B cell (primary cell): ENCODE results near the gene ALS2CL. TPM values are rescaled to one million over a fixed set of nuclear protein-coding genes. Genes with fewer than 3 reads are reported as not detected.

Experiments used
- ATAC-seq: fragments of 200-7000 bp; cut with Tn5 transposase; one replicate; pipeline ENCODE4 v1.10.0; 2021; ENCODE audit warnings: low read depth, mild to moderate bottlenecking, moderate number of reproducible peaks, moderate library complexity
- CTCF ChIA-PET: fragments of 350-600 bp; sonication (Branson Sonifier 250); formaldehyde crosslinking; loops from one replicate; lab custom pipeline; 2021; ENCODE audit warnings: antibody characterized with exemption, inconsistent platforms; lab: Charles Lee
- POLR2A ChIA-PET: fragments of 350-600 bp; sonication (Branson Sonifier 250); formaldehyde crosslinking; loops from one replicate; lab custom pipeline; 2021; ENCODE audit warnings: antibody characterized with exemption; lab: Charles Lee
- DNase-seq: peaks from one replicate; pipeline ENCODE4 v3.0.0; 2013
- H2AFZ ChIP-seq: 2 replicates; pipeline ENCODE4 v1.6.1; 2012; ENCODE audit warnings: mild to moderate bottlenecking, low read depth, low read length; ENCODE audit not compliant: insufficient read depth, poor library complexity, severe bottlenecking
- H3K27ac ChIP-seq, 2 donors: 1 replicate in 1 of 2; 2 replicates in 1 of 2; pipeline ENCODE4 v1.5.1; 2012 to 2013; ENCODE audit warnings: low read length in 2 of 2, mild to moderate bottlenecking in 2 of 2, moderate library complexity in 1 of 2
- H3K27me3 ChIP-seq, 4 experiments: fragments of 200-600 bp in 1 of 4; sonication (generic) in 1 of 4; replicated peaks in 1 of 4; 1 replicate in 2 of 4; 2 replicates in 2 of 4; pipeline versions ENCODE4 v1.6.1 to v1.7.0; 2013 to 2016; ENCODE audit warnings: low read length in 3 of 4, mild to moderate bottlenecking in 2 of 4, mixed read lengths in 1 of 4, moderate library complexity in 1 of 4; ENCODE audit not compliant: insufficient read depth in 4 of 4, control insufficient read depth in 3 of 4; ENCODE audit errors: control extremely low read depth in 1 of 4
- H3K36me3 ChIP-seq, 2 experiments: replicated peaks in 1 of 2; 1 replicate in 1 of 2; 2 replicates in 1 of 2; pipeline versions ENCODE4 v1.6.1 to v1.7.1; 2013; ENCODE audit warnings: low read length in 1 of 2; ENCODE audit not compliant: insufficient read depth in 2 of 2, control insufficient read depth in 1 of 2; ENCODE audit errors: control extremely low read depth in 1 of 2, extremely low read depth in 1 of 2
- H3K4me1 ChIP-seq, 2 donors: fragments of 200-600 bp in 1 of 2; sonication (generic) in 1 of 2; 1 replicate in 1 of 2; 2 replicates in 1 of 2; pipeline versions ENCODE4 v1.5.1 to v1.6.1; 2013 to 2017; ENCODE audit warnings: low read length in 2 of 2; ENCODE audit not compliant: control insufficient read depth in 2 of 2, insufficient read depth in 2 of 2
- H3K4me2 ChIP-seq: replicated peaks from 2 replicates; pipeline ENCODE3; 2012; ENCODE audit warnings: mild to moderate bottlenecking, low read depth, low read length; ENCODE audit not compliant: poor library complexity, severe bottlenecking
- H3K4me3 ChIP-seq, 5 experiments: fragments of 200-600 bp in 1 of 5; sonication (generic) in 1 of 5; 1 replicate in 3 of 5; 2 replicates in 2 of 5; pipeline versions ENCODE4 v1.5.1 to v1.7.0; 2011 to 2016; ENCODE audit warnings: low read length in 4 of 5, mild to moderate bottlenecking in 4 of 5, low read depth in 2 of 5, control low read depth in 1 of 5, moderate library complexity in 1 of 5; ENCODE audit not compliant: insufficient read depth in 1 of 5; ENCODE audit errors: control extremely low read depth in 1 of 5, extremely low read depth in 1 of 5
- H3K79me2 ChIP-seq: fragments of 200-600 bp; sonication (generic); one replicate; pipeline ENCODE4 v1.6.0; 2016; ENCODE audit warnings: low read length; ENCODE audit not compliant: control insufficient read depth, insufficient read depth
- H3K9ac ChIP-seq: fragments of 200-600 bp; sonication (generic); 2 replicates; pipeline ENCODE4 v1.6.1; 2017; ENCODE audit warnings: mild to moderate bottlenecking, low read length, moderate library complexity
- H3K9me3 ChIP-seq, 3 donors: one replicate each; pipeline versions ENCODE4 v1.6.1 to v1.7.1; 2013; ENCODE audit warnings: low read length in 2 of 3; ENCODE audit not compliant: control insufficient read depth in 2 of 3, insufficient read depth in 1 of 3; ENCODE audit errors: control extremely low read depth in 1 of 3
- H4K20me1 ChIP-seq: 2 replicates; pipeline ENCODE4 v1.6.0; 2012; ENCODE audit warnings: mild to moderate bottlenecking, low read length; ENCODE audit not compliant: insufficient read depth, control insufficient read depth, poor library complexity, severe bottlenecking
- H3K27ac Mint-ChIP-seq: one replicate; pipeline ENCODE4 v1.8.0; 2021; ENCODE audit warnings: mixed read lengths
- H3K27me3 Mint-ChIP-seq: one replicate; pipeline ENCODE4 v1.8.0; 2021; ENCODE audit warnings: mixed read lengths
- H3K4me1 Mint-ChIP-seq: one replicate; pipeline ENCODE4 v1.8.0; 2021; ENCODE audit warnings: mixed read lengths
- H3K4me3 Mint-ChIP-seq: one replicate; pipeline ENCODE4 v1.8.0; 2021; ENCODE audit warnings: mixed read lengths
- H3K9me3 Mint-ChIP-seq: one replicate; pipeline ENCODE4 v1.8.0; 2022; ENCODE audit warnings: mixed read lengths; ENCODE audit not compliant: insufficient read depth
- CTCF ChIP-seq: fragments of 200-600 bp; IDR thresholded peaks from one replicate; pipeline ENCODE4 v1.8.0; 2022; ENCODE audit warnings: antibody characterized with exemption, mild to moderate bottlenecking
- EZH2 ChIP-seq: IDR thresholded peaks from 2 replicates; pipeline ENCODE4 v1.6.1; 2012; ENCODE audit warnings: borderline replicate concordance, low read depth, mild to moderate bottlenecking, moderate library complexity, low read length; ENCODE audit not compliant: insufficient read depth, poor library complexity, severe bottlenecking
- WGBS: methylation state at CpG from one replicate; pipeline ENCODE4 v1.1.5; 2013; ENCODE audit warnings: missing lambda C conversion rate; ENCODE audit not compliant: insufficient coverage; 5-methylcytosine and 5-hydroxymethylcytosine counted together
- intact Hi-C: fragments of 100-400 bp; cut with micrococcal nuclease; formaldehyde crosslinking; loops from one replicate; pipeline ENCODE4 v1.10.0; 2022
- polyA plus RNA-seq: library from polyadenylated mRNA; depleted of rRNA; stranded (reverse); fragments of >200 nt; gene quantifications from 2 replicates; pipeline ENCODE4 v1.2.3, GENCODE V29; 2012
- total RNA-seq, 2 donors: library from RNA; stranded (reverse); fragments of 120-200 nt in 1 of 2; gene quantifications; 1 replicate in 1 of 2; 2 replicates in 1 of 2; pipeline versions ENCODE4 v1.2.3 to v1.2.4, GENCODE V29; 2013 to 2022

ALS2CL gene
- total and polyA plus RNA-seq, 2 donors (not counting 1 experiment from before 2014, with no cell fraction given): 0.22 to 0.30 TPM

- ATAC-seq: no peak
These were observed 12.1 kb downstream of the ALS2CL start for GRCh38 chr3:46681387-46681786.

DNA sequence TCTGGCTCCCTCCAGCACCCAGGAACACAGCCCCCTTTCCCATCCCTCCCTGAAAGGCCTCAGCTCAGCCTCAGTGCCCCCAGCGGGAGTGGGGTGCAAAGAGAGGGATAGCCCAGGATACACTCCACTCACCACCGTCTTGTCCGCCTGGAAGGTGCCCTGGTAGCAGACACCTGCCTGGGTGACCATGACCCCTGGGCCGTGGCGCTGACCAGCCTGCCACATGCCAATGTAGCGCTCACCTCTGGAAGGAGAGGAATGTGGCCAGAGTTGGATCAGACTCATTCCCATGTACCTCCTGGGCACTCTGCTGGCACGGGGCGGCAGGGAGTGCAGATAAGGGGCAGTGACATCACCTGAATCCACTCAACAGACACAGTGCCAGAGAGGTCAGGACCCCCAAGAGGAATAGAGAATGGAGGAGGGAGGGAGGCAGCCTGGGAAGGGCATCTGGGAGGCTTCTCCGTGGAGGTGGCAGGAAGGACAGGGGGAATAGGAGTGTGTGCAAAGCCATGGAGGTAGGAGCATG, 13.1 kb downstream of the ALS2CL start:
- H3K27ac Mint-ChIP-seq: no peak overlapping the region
- H3K4me3 Mint-ChIP-seq: no peak overlapping the region
- H3K4me1 Mint-ChIP-seq: no peaks in the 10 kb centered on the region
- WGBS: 87% methylated on average over 5 of the region's 9 CpGs
- ChIA-PET CTCF (no interaction called here), POLR2A (no interaction called here)
- no peaks in the 10 kb centered on the region for H3K9me3 Mint-ChIP-seq
- Histone ChIP-seq H3K4me2 (no peak overlapping the region), H3K36me3 (no peaks in the 10 kb centered on the region), H3K79me2 (no peaks in the 10 kb centered on the region), H3K9me3 (peaks cover 0 to 5% (median 0%) of the 10 kb centered on the region in 3 donors), H3K4me3 (no peak overlapping the region), H3K27me3 (no peaks in the 10 kb centered on the region), H4K20me1 (no peaks in the 10 kb centered on the region), H3K27ac (no peak overlapping the region), H2AFZ (no peak overlapping the region), H3K9ac (no peak overlapping the region), H3K4me1 (no peaks in the 10 kb centered on the region)
- no peak for TF ChIP-seq CTCF
- no peak for TF ChIP-seq EZH2
- intact Hi-C loops: no loop called here
- no peak for DNase-seq
- H3K27me3 Mint-ChIP-seq: peaks cover 3% of the 10 kb centered on the region
- no peak for ATAC-seq

More at GRCh38 chr3:46681387-46681786, 12.1 kb downstream of the ALS2CL start:
- peaks cover 0 to 5% (median 0%) of the 10 kb centered on the region in 3 donors for H3K9me3 ChIP-seq
- no peak overlapping the region for H3K27ac ChIP-seq
- CTCF ChIA-PET: no interaction called here
- no peak overlapping the region for H3K9ac ChIP-seq
- no peaks in the 10 kb centered on the region for H3K4me1 ChIP-seq
- WGBS: 86% methylated on average over 8 of the region's 10 CpGs
- H3K4me1 Mint-ChIP-seq: no peaks in the 10 kb centered on the region
- no peaks in the 10 kb centered on the region for H3K9me3 Mint-ChIP-seq
- no peak for DNase-seq
- TF ChIP-seq EZH2 (no peak), CTCF (no peak)
- no peaks in the 10 kb centered on the region for H3K27me3 ChIP-seq
- POLR2A ChIA-PET: no interaction called here
- H3K4me3 Mint-ChIP-seq: no peak overlapping the region
- H2AFZ ChIP-seq: no peak overlapping the region
- no peak overlapping the region for H3K4me2 ChIP-seq
- H3K79me2 ChIP-seq: no peaks in the 10 kb centered on the region
- no peak overlapping the region for H3K27ac Mint-ChIP-seq
- H3K27me3 Mint-ChIP-seq: peaks cover 3% of the 10 kb centered on the region
- no peaks in the 10 kb centered on the region for H4K20me1 ChIP-seq
- intact Hi-C loops: no loop called here
- H3K4me3 ChIP-seq: no peak overlapping the region
- H3K36me3 ChIP-seq: no peaks in the 10 kb centered on the region
